MM.1S (cell line): Measurements from ENCODE around the gene APOBEC3G.

Experiments
- DNase-seq: peaks from one replicate; pipeline ENCODE4 v3.0.0-alpha.2; 2015
- H2AFZ ChIP-seq: fragments of 300-600 bp; sonication (generic); 2 replicates; pipeline ENCODE4 v1.6.0; 2016; ENCODE audit warnings: antibody characterized with exemption, low read length
- H3F3A ChIP-seq: fragments of 300-600 bp; sonication (generic); 2 replicates; pipeline ENCODE4 v1.6.1; 2016; ENCODE audit warnings: mild to moderate bottlenecking, antibody characterized with exemption, low read length, moderate library complexity, mixed read lengths; ENCODE audit not compliant: insufficient read depth
- H3K27ac ChIP-seq: fragments of 300-600 bp; sonication (generic); 2 replicates; pipeline ENCODE4 v1.5.1; 2016; ENCODE audit warnings: mild to moderate bottlenecking, low read length
- H3K27me3 ChIP-seq: fragments of 300-600 bp; sonication (generic); replicated peaks from 2 replicates; pipeline ENCODE4 v1.6.0; 2016; ENCODE audit warnings: low read length; ENCODE audit not compliant: insufficient read depth
- H3K36me3 ChIP-seq: fragments of 300-600 bp; sonication (generic); replicated peaks from 2 replicates; pipeline ENCODE4 v1.6.1; 2016; ENCODE audit warnings: mild to moderate bottlenecking, low read length, mixed read lengths; ENCODE audit not compliant: insufficient read depth
- H3K4me1 ChIP-seq: fragments of 300-600 bp; sonication (generic); 2 replicates; pipeline ENCODE4 v1.6.1; 2016; ENCODE audit warnings: low read length, mixed read lengths
- H3K4me2 ChIP-seq: fragments of 300-600 bp; sonication (generic); 2 replicates; pipeline ENCODE4 v1.6.0; 2016; ENCODE audit warnings: low read depth, low read length
- H3K4me3 ChIP-seq: fragments of 300-600 bp; sonication (generic); 2 replicates; pipeline ENCODE4 v1.5.1; 2016; ENCODE audit warnings: low read length, mixed read lengths
- H3K79me2 ChIP-seq: fragments of 300-600 bp; sonication (generic); 2 replicates; pipeline ENCODE4 v1.6.1; 2016; ENCODE audit warnings: mixed run types, low read length, mixed read lengths
- H3K9ac ChIP-seq: fragments of 300-600 bp; sonication (generic); 2 replicates; pipeline ENCODE4 v1.6.1; 2016; ENCODE audit warnings: low read length, mixed read lengths
- H3K9me2 ChIP-seq: fragments of 300-600 bp; sonication (generic); replicated peaks from 2 replicates; pipeline ENCODE4 v1.6.1; 2016; ENCODE audit warnings: mild to moderate bottlenecking, low read length, mixed read lengths; ENCODE audit not compliant: insufficient read depth
- H3K9me3 ChIP-seq: fragments of 300-600 bp; sonication (generic); replicated peaks from 2 replicates; pipeline ENCODE4 v1.6.1; 2016; ENCODE audit warnings: mild to moderate bottlenecking, low read length, mixed read lengths; ENCODE audit not compliant: insufficient read depth
- H4K20me1 ChIP-seq: fragments of 300-600 bp; sonication (generic); 2 replicates; pipeline ENCODE4 v1.6.1; 2016; ENCODE audit warnings: mild to moderate bottlenecking, low read length, moderate library complexity, mixed read lengths; ENCODE audit not compliant: insufficient read depth
- EZH2 ChIP-seq: fragments of 300-600 bp; sonication (generic); optimal IDR thresholded peaks from 2 replicates; pipeline ENCODE3; 2017; ENCODE audit warnings: low read depth, mild to moderate bottlenecking, antibody characterized with exemption, low read length, mixed read lengths
- EZH2phosphoT487 ChIP-seq: fragments of 300-600 bp; sonication (generic); IDR thresholded peaks from 2 replicates; pipeline ENCODE4 v1.6.1; 2018; ENCODE audit warnings: antibody characterized with exemption, low read length
- TF ChIP-seq, protein P1 (sequence below): fragments of 300-600 bp; sonication (generic); IDR thresholded peaks from 2 replicates; pipeline ENCODE4 v1.5.1; 2016; ENCODE audit warnings: antibody characterized with exemption, low read length, mixed read lengths

Gene APOBEC3G

DNA sequence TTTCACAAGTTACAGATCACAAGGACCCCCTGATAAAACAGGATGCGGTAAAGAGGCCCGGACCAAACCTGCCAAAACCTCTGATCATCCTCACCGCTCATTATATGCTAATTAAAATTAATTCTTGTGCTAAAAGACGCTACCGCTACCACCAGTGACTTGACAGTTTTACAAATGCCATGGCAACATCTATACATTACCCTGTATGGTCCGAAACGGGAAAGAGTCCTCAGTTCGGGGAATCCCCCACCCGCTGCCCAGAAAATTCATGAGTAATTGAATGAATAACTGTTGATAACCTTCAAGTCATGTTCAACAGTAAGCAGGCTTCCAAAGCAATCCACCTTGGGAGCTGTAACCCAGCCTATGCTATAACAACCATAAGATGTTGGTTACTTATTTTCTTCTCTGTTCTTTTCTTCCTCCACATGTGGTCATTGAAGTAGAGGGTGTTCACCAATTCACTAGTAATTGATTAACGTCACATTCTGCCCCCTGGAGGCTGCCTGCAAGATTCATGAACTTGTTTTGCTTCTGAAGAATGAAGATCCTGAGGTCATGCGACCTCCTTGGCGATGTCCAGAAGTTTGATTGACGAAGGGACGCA lies 40.6 kb downstream of the APOBEC3G start:
- Histone ChIP-seq H3K9me2 (no peaks in the 10 kb centered on the region), H3K9ac (peak overlapping the region; percentile 2; the same call in 1 of the 2 replicates), H3K27ac (peak overlapping the region; percentile 28; the same call in 1 of the 2 replicates), H3K79me2 (no peaks in the 10 kb centered on the region), H3K4me1 (peaks cover 43% of the 10 kb centered on the region), H2AFZ (peak overlapping the region; percentile 58), H3K4me3 (peak overlapping the region; percentile 12; the same call in 1 of the 2 replicates), H3K9me3 (no peaks in the 10 kb centered on the region), H3F3A (peaks cover 31% of the 10 kb centered on the region), H4K20me1 (no peaks in the 10 kb centered on the region), H3K4me2 (peak overlapping the region; percentile 47), H3K36me3 (no peaks in the 10 kb centered on the region), H3K27me3 (no peaks in the 10 kb centered on the region)
- TF ChIP-seq, protein P1, sequence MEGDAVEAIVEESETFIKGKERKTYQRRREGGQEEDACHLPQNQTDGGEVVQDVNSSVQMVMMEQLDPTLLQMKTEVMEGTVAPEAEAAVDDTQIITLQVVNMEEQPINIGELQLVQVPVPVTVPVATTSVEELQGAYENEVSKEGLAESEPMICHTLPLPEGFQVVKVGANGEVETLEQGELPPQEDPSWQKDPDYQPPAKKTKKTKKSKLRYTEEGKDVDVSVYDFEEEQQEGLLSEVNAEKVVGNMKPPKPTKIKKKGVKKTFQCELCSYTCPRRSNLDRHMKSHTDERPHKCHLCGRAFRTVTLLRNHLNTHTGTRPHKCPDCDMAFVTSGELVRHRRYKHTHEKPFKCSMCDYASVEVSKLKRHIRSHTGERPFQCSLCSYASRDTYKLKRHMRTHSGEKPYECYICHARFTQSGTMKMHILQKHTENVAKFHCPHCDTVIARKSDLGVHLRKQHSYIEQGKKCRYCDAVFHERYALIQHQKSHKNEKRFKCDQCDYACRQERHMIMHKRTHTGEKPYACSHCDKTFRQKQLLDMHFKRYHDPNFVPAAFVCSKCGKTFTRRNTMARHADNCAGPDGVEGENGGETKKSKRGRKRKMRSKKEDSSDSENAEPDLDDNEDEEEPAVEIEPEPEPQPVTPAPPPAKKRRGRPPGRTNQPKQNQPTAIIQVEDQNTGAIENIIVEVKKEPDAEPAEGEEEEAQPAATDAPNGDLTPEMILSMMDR, result peak; percentile 78
- TF ChIP-seq EZH2phosphoT487, result no peak
- peak; percentile 79 for DNase-seq

DNA sequence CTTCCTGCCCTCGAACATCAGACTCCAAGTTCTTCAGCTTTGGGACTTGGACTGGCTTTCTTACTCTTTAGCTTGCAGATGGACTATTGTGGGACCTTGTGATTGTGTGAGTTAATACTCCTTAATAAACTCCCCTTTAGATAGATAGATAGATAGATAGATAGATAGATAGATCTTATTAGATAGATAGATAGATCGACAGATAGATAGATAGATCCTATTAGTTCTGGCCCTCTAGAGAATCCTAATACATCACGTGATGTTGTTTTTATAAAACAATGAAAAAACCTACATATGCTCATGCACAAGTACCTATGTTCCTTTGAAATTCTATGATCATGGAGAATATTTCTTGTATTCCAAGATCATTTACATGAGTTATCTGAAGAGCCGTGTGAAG lies 43.9 kb downstream of the APOBEC3G start:
- Histone ChIP-seq H4K20me1 (no peaks in the 10 kb centered on the region), H3K4me1 (peaks cover 18% of the 10 kb centered on the region), H3K79me2 (no peaks in the 10 kb centered on the region), H3K9me3 (no peaks in the 10 kb centered on the region), H3K27ac (no peak overlapping the region), H3K36me3 (no peaks in the 10 kb centered on the region), H3K4me2 (no peak overlapping the region), H3F3A (peaks cover 10% of the 10 kb centered on the region), H2AFZ (no peak overlapping the region), H3K4me3 (no peak overlapping the region), H3K9ac (no peak overlapping the region), H3K27me3 (no peaks in the 10 kb centered on the region), H3K9me2 (no peaks in the 10 kb centered on the region)
- no peak for DNase-seq
- TF ChIP-seq, protein P1, result no peak
- no peak for TF ChIP-seq EZH2phosphoT487
- no peak for TF ChIP-seq EZH2

DNA sequence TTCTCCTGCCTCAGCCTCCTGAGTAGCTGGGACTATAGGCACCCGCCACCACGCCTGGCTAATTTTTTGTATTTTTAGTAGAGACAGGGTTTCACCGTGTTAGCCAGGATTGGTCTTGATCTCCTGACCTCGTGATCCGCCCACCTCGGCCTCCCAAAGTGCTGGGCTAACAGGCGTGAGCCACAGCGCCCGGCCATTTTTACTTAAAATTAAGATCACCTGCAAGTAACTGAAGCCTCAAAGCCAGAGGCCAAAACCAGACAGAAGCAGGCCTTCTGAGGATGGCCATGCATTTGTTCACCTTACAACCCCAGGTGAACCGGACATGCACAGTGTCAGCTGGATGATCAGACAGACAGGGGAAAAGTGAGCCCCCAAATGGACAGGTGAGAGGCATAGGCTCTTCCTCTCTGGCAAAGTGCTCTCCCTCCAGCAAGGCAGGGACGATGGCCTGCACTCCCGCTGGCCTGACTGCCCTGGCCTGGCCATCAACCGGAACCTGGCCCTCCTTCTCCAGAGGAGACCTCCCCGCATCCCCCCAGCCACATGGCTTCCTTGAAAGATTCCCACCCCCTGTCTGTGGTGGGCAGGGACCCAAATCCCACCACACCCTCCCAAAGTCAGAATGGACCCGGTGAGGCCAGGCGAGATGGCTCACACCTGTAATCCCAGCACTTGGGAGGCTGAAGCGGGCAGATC lies 45.8 kb downstream of the APOBEC3G start:
- TF ChIP-seq EZH2, result no peak
- TF ChIP-seq EZH2phosphoT487, result no peak
- TF ChIP-seq, protein P1, result no peak
- no peak for DNase-seq
- Histone ChIP-seq H2AFZ (no peak overlapping the region), H3K9me3 (no peaks in the 10 kb centered on the region), H3K9me2 (no peaks in the 10 kb centered on the region), H3K4me3 (no peak overlapping the region), H3K27me3 (no peaks in the 10 kb centered on the region), H3K9ac (no peak overlapping the region), H3F3A (peaks cover 8% of the 10 kb centered on the region), H3K36me3 (no peaks in the 10 kb centered on the region), H3K4me2 (no peak overlapping the region), H3K4me1 (peaks cover 6% of the 10 kb centered on the region), H4K20me1 (no peaks in the 10 kb centered on the region), H3K79me2 (no peaks in the 10 kb centered on the region), H3K27ac (no peak overlapping the region)
